Upper lobe of right lung (tissue), 1 donor: Measurements from ENCODE around the gene RASGRP1. TPM values are rescaled to one million over a fixed set of nuclear protein-coding genes. Genes with fewer than 3 reads are reported as not detected.

Experiments
- ATAC-seq: fragments of 200-7000 bp; cut with Tn5 transposase; one replicate; pipeline ENCODE4 v1.9.1; 2020; ENCODE audit warnings: mild to moderate bottlenecking, moderate library complexity
- DNase-seq: peaks from one replicate; pipeline ENCODE4 v3.0.0-alpha.2; 2020
- H3K27ac ChIP-seq: fragments of 200-600 bp; one replicate; pipeline ENCODE4 v1.8.0; 2022
- H3K27me3 ChIP-seq: fragments of 200-600 bp; one replicate; pipeline ENCODE4 v1.8.0; 2022; ENCODE audit warnings: mild to moderate bottlenecking
- H3K36me3 ChIP-seq: fragments of 200-600 bp; one replicate; pipeline ENCODE4 v1.8.0; 2022
- H3K4me1 ChIP-seq: fragments of 200-600 bp; one replicate; pipeline ENCODE4 v1.8.0; 2022
- H3K4me3 ChIP-seq: fragments of 200-600 bp; one replicate; pipeline ENCODE4 v1.8.0; 2022; ENCODE audit warnings: mild to moderate bottlenecking
- H3K9me3 ChIP-seq: fragments of 200-600 bp; one replicate; pipeline ENCODE4 v1.8.0; 2022
- intact Hi-C: fragments of 100-400 bp; cut with DNase I; formaldehyde crosslinking; loops from one replicate; pipeline ENCODE4 v1.11.0; 2022
- total RNA-seq: library from RNA; stranded (reverse); fragmentation: NEBNext Ultra II Directional; extraction: Animal tissue kit (Norgen Biotek cat#: 25700); gene quantifications from one replicate; pipeline ENCODE4 v1.2.1, GENCODE V29; 2021
- TF ChIP-seq, protein P1 (sequence below): fragments of 200-600 bp; IDR thresholded peaks from one replicate; pipeline ENCODE4 v1.8.0; 2022; ENCODE audit warnings: antibody characterized with exemption
- donor health status: DM: no; HTN: yes; CAD: no; lungs with severe emphysema.

Gene RASGRP1
- total RNA-seq, 1 donor from 2014 or later: 9.4 TPM

DNA sequence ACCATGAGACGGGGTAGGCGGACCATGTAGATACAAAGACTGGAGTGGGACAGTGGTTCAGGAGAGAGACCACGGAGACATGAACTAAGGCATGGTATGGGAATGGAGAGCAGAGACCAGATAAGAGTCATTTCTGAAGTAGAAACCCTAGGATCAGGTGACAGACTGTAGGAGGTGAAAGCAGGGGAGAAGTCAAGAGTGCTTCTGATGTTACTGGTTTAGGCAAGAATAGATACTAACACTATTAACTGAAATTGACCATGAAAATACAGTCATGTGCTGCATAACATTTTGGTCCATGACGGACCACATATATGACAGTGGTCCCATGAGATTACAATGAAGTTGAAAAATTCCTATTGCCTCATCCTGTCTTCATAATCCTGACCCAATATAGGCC lies 41.7 kb downstream of the RASGRP1 start:
- no peak overlapping the region for H3K4me3 ChIP-seq
- no peaks in the 10 kb centered on the region for H3K36me3 ChIP-seq
- H3K27me3 ChIP-seq: no peaks in the 10 kb centered on the region
- TF ChIP-seq, protein P1, sequence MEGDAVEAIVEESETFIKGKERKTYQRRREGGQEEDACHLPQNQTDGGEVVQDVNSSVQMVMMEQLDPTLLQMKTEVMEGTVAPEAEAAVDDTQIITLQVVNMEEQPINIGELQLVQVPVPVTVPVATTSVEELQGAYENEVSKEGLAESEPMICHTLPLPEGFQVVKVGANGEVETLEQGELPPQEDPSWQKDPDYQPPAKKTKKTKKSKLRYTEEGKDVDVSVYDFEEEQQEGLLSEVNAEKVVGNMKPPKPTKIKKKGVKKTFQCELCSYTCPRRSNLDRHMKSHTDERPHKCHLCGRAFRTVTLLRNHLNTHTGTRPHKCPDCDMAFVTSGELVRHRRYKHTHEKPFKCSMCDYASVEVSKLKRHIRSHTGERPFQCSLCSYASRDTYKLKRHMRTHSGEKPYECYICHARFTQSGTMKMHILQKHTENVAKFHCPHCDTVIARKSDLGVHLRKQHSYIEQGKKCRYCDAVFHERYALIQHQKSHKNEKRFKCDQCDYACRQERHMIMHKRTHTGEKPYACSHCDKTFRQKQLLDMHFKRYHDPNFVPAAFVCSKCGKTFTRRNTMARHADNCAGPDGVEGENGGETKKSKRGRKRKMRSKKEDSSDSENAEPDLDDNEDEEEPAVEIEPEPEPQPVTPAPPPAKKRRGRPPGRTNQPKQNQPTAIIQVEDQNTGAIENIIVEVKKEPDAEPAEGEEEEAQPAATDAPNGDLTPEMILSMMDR: no peak
- H3K9me3 ChIP-seq: no peaks in the 10 kb centered on the region
- ATAC-seq: no peak
- intact Hi-C loops: no loop called here
- no peak overlapping the region for H3K27ac ChIP-seq
- H3K4me1 ChIP-seq: no peaks in the 10 kb centered on the region
- no peak for DNase-seq

DNA sequence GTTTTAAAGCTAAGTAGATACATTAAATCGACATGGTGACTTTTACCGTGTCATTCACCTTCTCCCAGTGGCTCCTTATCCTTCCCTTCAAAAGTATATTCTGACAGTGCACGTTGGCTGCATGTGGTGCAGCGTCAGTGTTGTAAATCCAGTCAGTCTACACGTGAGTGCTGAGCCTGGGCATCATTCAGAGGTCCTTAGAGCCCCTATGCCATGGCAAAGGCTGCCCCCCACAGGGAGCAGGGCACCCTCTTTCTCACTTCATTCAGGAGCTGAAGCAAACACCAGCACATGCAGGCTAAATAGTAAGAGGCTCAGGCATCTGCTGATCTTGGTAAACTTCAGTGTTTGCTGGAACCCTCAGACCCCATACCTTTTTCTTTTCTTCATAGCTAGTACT lies 43.3 kb downstream of the RASGRP1 start:
- no peaks in the 10 kb centered on the region for H3K9me3 ChIP-seq
- H3K36me3 ChIP-seq: no peaks in the 10 kb centered on the region
- ATAC-seq: no peak
- DNase-seq: no peak
- TF ChIP-seq, protein P1: no peak
- no peaks in the 10 kb centered on the region for H3K27me3 ChIP-seq
- no peak overlapping the region for H3K4me3 ChIP-seq
- intact Hi-C loops: no loop called here
- no peaks in the 10 kb centered on the region for H3K4me1 ChIP-seq
- H3K27ac ChIP-seq: no peak overlapping the region

DNA sequence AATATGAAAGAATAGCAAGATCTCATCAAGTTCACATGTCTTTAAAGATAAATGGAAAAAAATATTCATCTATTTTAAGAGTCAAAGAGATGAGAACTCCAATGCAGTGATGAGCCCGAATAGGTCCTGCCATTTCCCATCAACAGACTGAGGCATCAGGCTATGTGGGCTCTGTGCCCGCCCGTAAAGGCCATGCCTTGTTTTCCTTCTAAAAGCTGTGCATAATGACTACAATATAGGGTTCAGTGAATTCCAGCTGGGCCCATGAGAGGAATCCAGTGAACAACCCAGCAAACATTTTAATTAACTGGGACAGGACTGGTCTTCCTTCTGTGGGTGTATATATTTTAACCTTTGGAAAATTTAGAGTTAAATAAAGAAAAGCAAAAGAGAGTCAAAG lies 44.6 kb downstream of the RASGRP1 start:
- Histone ChIP-seq H3K27ac (no peak overlapping the region), H3K9me3 (no peaks in the 10 kb centered on the region), H3K27me3 (peaks cover 3% of the 10 kb centered on the region), H3K36me3 (no peaks in the 10 kb centered on the region), H3K4me3 (no peak overlapping the region), H3K4me1 (no peaks in the 10 kb centered on the region)
- intact Hi-C loops: no loop called here
- no peak for DNase-seq
- TF ChIP-seq, protein P1: no peak
- ATAC-seq: no peak

DNA sequence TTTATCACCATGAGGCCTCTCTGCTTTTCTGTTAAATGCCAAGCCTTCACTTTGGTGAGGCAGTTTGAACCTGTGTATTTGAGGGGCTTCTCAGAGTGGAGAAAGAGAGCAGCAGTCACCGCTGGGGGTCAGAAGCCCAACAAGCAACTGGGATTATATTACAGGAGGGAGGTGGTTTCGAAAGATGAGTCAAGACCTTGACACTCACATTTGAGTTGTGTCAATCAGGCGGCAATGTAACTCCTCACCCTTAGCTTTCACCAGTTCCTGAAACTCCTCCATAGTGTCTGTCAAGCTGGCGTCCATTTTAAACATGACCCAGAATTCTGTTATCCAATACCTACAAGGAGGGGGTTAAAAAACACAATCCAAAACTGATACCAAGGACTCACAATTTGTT lies 46.5 kb downstream of the RASGRP1 start:
- H3K4me3 ChIP-seq: no peak overlapping the region
- no peaks in the 10 kb centered on the region for H3K4me1 ChIP-seq
- H3K9me3 ChIP-seq: no peaks in the 10 kb centered on the region
- TF ChIP-seq, protein P1: no peak
- H3K27me3 ChIP-seq: peaks cover 5% of the 10 kb centered on the region
- H3K27ac ChIP-seq: no peak overlapping the region
- DNase-seq: no peak
- intact Hi-C loops: no loop called here
- H3K36me3 ChIP-seq: no peaks in the 10 kb centered on the region
- no peak for ATAC-seq

DNA sequence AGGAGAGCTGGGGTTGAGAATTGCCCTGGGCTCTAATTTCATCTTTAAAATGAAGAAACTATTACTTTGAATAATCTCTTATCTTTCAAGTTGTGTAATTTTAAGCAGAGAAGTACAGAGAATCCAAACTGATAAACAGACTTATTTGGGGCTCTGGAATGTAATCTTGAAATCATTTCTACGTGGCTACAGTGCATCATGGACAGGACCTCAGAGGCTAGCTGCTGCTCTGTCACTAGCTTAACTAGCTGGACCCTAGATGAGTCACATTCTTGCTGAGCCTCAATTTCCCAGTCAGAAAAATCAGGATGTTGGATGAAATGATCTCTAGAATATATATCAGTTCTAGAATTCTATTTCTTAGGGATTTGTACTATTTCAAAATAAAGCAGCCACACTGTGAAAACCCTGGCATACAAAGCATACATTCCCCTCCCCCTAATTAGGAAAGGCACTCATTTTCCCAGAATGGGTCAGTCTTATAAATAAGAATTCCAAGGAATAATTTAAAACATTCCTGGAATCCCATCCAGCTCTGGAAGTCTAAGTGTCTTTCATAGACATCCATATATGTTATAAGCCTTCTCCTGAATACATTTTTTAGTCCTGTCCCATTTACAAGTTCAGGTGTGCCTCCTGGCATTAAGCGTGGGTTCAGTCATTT lies 47.2 kb downstream of the RASGRP1 start:
- TF ChIP-seq, protein P1: no peak
- intact Hi-C loops: no loop called here
- no peak for ATAC-seq
- no peak for DNase-seq
- Histone ChIP-seq H3K9me3 (no peaks in the 10 kb centered on the region), H3K4me1 (no peaks in the 10 kb centered on the region), H3K36me3 (no peaks in the 10 kb centered on the region), H3K27me3 (peaks cover 5% of the 10 kb centered on the region), H3K4me3 (no peak overlapping the region), H3K27ac (no peak overlapping the region)

DNA sequence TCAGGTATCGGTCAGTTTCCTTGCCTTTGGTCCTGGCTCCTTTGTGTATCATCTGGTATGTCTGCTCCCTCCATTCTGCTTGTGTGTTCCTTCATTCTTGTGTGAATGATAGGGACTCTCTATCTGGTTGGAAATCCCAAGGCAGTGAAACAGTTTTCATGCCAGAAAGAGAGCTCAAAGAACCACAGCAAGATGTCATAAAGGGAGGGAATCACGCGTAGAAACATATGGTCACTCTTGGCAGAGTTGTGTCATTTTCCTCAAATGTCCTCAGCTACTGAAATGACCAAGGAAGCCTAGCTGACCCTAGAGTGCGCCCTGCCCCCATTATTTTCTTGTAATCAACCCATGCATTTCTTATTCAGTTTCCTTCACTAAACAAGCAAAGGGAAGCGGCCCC lies 48.0 kb downstream of the RASGRP1 start:
- Histone ChIP-seq H3K27me3 (peaks cover 5% of the 10 kb centered on the region), H3K36me3 (no peaks in the 10 kb centered on the region), H3K4me1 (no peaks in the 10 kb centered on the region), H3K4me3 (no peak overlapping the region), H3K27ac (no peak overlapping the region), H3K9me3 (no peaks in the 10 kb centered on the region)
- ATAC-seq (no peak), DNase-seq (no peak)
- intact Hi-C loops: no loop called here
- TF ChIP-seq, protein P1: no peak
